ENCODE results near the gene CILP.

- TF ChIP-seq POLR2A (IDR thresholded peaks at IDR 0.05; ENCODE audit: low read length) (no peak), GATA1 (IDR thresholded peaks at IDR 0.05; ENCODE audit: low read depth, low read length) (no peak)
These were observed 48.1 kb upstream of the CILP start for GRCh38 chr15:65259367-65259797.
